ENCODE data around the gene BAZ2B. TPM values are rescaled to one million over a fixed set of nuclear protein-coding genes. Genes with fewer than 3 reads are reported as not detected.

Gene BAZ2B
- total RNA-seq (2021) (28.0 and 34.9 TPM in 2 replicates), Bru-seq, nascent RNA (percentile 74 among the genes with signal in this experiment), BruChase-seq, experiment 1, labeled RNA remaining after a 2-hour chase (percentile 75 among the genes with signal in this experiment), BruChase-seq, experiment 2, labeled RNA remaining after a 6-hour chase (percentile 63 among the genes with signal in this experiment)
- long read RNA-seq, partial matches to known transcripts: 3 of 7 reads
- long read RNA-seq, other reads (novel, unspliced or antisense): 4 of 7 reads

DNA sequence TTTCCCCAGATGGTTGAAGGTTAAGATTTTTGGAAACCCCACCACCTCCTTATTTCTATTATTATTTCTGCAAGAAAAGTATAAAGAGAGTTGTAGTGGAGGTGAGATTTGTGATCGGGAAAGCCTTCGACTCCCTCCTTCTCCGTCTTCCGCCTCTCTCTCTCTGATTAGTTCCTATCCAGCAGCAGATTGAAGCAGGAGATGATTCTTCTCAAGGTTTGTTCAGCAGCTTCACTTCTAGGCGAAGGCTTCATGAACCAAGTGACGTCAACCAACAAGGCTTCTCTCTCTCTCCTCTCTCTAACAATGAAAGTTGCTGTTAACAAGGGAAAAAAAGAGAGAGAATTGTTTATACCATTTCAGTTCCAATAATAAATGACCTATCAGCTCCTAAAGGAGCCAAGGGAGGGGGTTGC lies at the start of gene BAZ2B:
TSS of gene BAZ2B (minus strand) at position 263 of the 416 bp plus-strand sequence. CDS start 137,829 bp downstream, outside the sequence.
- peak within 1 kb of the TSS; percentile 94 for H3K4me2 ChIP-seq
- no peaks in the 10 kb centered on the region for H3K36me3 ChIP-seq (ENCODE audit: low read depth)
- peaks cover 19% of the 10 kb centered on the region for H3K4me1 ChIP-seq (replicated peaks; ENCODE audit: insufficient read depth)
- peak within 1 kb of the TSS; percentile 92 for H3K27ac ChIP-seq
- ChIA-PET POLR2A (ENCODE audit: unreplicated experiment) (interaction anchor here (0.6 kb wide), 1 partner anchor 1388 kb away, joined by 4 read pairs; no protein-coding TSS in a partner anchor), CTCF (no interaction called here)
- peak within 1 kb of the TSS; percentile 87 for H2AFZ ChIP-seq
- H3K27me3 ChIP-seq (ENCODE audit: insufficient read depth, low read depth): no peaks in the 10 kb centered on the region
- peaks cover 27% of the 10 kb centered on the region for H3K79me2 ChIP-seq (ENCODE audit: low read depth)
- TF ChIP-seq CTCF (conservative IDR thresholded peaks at IDR 0.05) (no peak), EZH2 (IDR thresholded peaks at IDR 0.05; ENCODE audit: low read depth) (no peak)
- peak; percentile 12 to 41 for DNase-seq
- H3K4me3 ChIP-seq: peak within 1 kb of the TSS; percentile 71
- H3K9me3 ChIP-seq (ENCODE audit: insufficient read depth, low read depth): no peaks in the 10 kb centered on the region
- no peaks in the 10 kb centered on the region for H3K9me2 ChIP-seq (ENCODE audit: insufficient read depth)
- 0 out of 2 replicates have a peak, but pooled peaks cover 9% of the 10 kb centered on the region for H3F3A ChIP-seq (ENCODE audit: insufficient read depth, low read depth)
- BruUV-seq (replicated peaks): no TSS peak
- intact Hi-C loops (cut with micrococcal nuclease; ENCODE audit: unreplicated experiment): no loop called here
- no peaks in the 10 kb centered on the region for H4K20me1 ChIP-seq (ENCODE audit: insufficient read depth)

- no peaks in the 10 kb centered on the region for H3K36me3 ChIP-seq (ENCODE audit: low read depth)
- no peak for TF ChIP-seq CTCF (conservative IDR thresholded peaks at IDR 0.05)
- BruUV-seq (replicated peaks): no TSS peak
These were observed 44.9 kb upstream of the BAZ2B start for GRCh38 chr2:159661286-159661685.

GRCh38 chr2:159658881-159659873 lies 42.8 kb upstream of the BAZ2B start:
- no TSS peak for BruUV-seq (replicated peaks)
- H3K4me1 ChIP-seq (replicated peaks; ENCODE audit: insufficient read depth): no peaks in the 10 kb centered on the region
- H3K36me3 ChIP-seq (ENCODE audit: low read depth): no peaks in the 10 kb centered on the region
- no peaks in the 10 kb centered on the region for H4K20me1 ChIP-seq (ENCODE audit: insufficient read depth)
- CTCF ChIA-PET: no interaction called here
- no peak overlapping the region for H2AFZ ChIP-seq
- H3K9me2 ChIP-seq (ENCODE audit: insufficient read depth): no peaks in the 10 kb centered on the region
- no peak overlapping the region for H3K27ac ChIP-seq
- no peaks in the 10 kb centered on the region for H3K9me3 ChIP-seq (ENCODE audit: insufficient read depth, low read depth)
- no peak for TF ChIP-seq CTCF (conservative IDR thresholded peaks at IDR 0.05)
- TF ChIP-seq EZH2 (IDR thresholded peaks at IDR 0.05; ENCODE audit: low read depth): no peak
- H3K4me3 ChIP-seq: no peak overlapping the region
- H3K4me2 ChIP-seq: no peak overlapping the region
- POLR2A ChIA-PET (ENCODE audit: unreplicated experiment): no interaction called here
- H3F3A ChIP-seq (ENCODE audit: insufficient read depth, low read depth): no peaks in the 10 kb centered on the region
- H3K79me2 ChIP-seq (ENCODE audit: low read depth): no peaks in the 10 kb centered on the region
- intact Hi-C loops (cut with micrococcal nuclease; ENCODE audit: unreplicated experiment): no loop called here
- no peaks in the 10 kb centered on the region for H3K27me3 ChIP-seq (ENCODE audit: insufficient read depth, low read depth)
- no peak for DNase-seq

More at GRCh38 chr2:159661286-159661685, 44.9 kb upstream of the BAZ2B start:
- ChIA-PET CTCF (no interaction called here), POLR2A (ENCODE audit: unreplicated experiment) (no interaction called here)
- DNase-seq: no peak
- Histone ChIP-seq H3K27ac (no peak overlapping the region), H3K4me1 (replicated peaks; ENCODE audit: insufficient read depth) (no peaks in the 10 kb centered on the region), H3F3A (ENCODE audit: insufficient read depth, low read depth) (no peaks in the 10 kb centered on the region), H3K9me2 (ENCODE audit: insufficient read depth) (no peaks in the 10 kb centered on the region), H3K79me2 (ENCODE audit: low read depth) (no peaks in the 10 kb centered on the region), H2AFZ (no peak overlapping the region), H3K9me3 (ENCODE audit: insufficient read depth, low read depth) (no peaks in the 10 kb centered on the region), H3K4me3 (no peak overlapping the region), H3K27me3 (ENCODE audit: insufficient read depth, low read depth) (no peaks in the 10 kb centered on the region), H4K20me1 (ENCODE audit: insufficient read depth) (no peaks in the 10 kb centered on the region), H3K4me2 (no peak overlapping the region)
- intact Hi-C loops (cut with micrococcal nuclease; ENCODE audit: unreplicated experiment): no loop called here

All from PC-9 (cell line).